Measurements from ENCODE around the gene EFHD1.

The EFHD1 gene

DNA sequence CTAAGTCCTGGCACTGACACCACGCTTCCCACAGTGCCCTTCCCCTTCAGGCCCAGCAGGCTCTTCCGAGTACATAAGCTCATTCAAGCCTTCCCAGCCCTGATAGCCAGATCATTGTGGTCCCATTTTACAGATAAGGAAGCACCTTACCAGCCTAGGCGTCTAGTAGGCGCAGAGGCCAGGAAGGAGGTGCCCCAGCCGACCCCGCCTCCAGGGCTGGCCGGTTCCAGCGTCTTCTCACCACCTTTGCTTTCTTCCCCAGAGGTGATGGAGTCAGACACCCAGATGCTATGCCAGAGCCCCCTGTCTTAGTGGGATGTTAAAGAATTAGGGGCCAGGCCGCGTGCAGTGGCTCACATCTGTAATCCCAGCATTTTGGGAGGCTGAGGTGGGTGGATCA, 28.9 kb upstream of the EFHD1 start:
- H3K27ac Mint-ChIP-seq = no peak overlapping the region
- peaks cover 28% of the 10 kb centered on the region for H3K27me3 Mint-ChIP-seq
- intact Hi-C loops (cut with micrococcal nuclease) = loop anchor here (10.0 kb wide), 1 partner anchor 140 kb away; no protein-coding TSS in a partner anchor
- H3K4me3 Mint-ChIP-seq = no peak overlapping the region
- no peaks in the 10 kb centered on the region for H3K36me3 Mint-ChIP-seq (ENCODE audit: low read depth)
- no peaks in the 10 kb centered on the region for H3K9me3 Mint-ChIP-seq
- H3K4me1 Mint-ChIP-seq (ENCODE audit: low read depth) = peaks cover 29% of the 10 kb centered on the region

DNA sequence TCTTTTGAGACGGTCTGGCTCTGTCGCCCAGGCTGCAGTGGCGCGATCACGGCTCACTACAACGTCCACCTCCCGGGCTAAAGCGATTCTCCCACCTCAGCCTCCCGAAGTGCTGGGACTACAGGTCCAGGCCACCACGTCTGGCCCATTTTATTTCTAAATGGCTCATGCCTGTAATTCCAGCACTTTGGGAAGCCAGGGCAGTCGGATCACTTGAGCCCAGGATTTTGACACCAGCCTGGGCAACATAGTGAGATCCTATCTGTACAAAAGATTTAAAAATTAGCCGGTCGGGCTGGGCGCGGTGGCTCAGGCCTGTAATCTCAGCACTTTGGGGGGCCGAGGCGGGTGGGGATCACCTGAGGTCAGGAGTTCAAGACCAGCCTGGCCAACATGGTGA, 26.4 kb upstream of the EFHD1 start:
- Mint-ChIP-seq H3K27ac (no peak overlapping the region), H3K36me3 (ENCODE audit: low read depth) (no peaks in the 10 kb centered on the region), H3K4me1 (ENCODE audit: low read depth) (peaks cover 29% of the 10 kb centered on the region), H3K4me3 (no peak overlapping the region), H3K27me3 (peaks cover 23% of the 10 kb centered on the region), H3K9me3 (no peaks in the 10 kb centered on the region)
- intact Hi-C loops (cut with micrococcal nuclease) = loop anchor here (2.0 to 10.0 kb wide), 2 partner anchors 62 to 138 kb away; no protein-coding TSS in a partner anchor

DNA sequence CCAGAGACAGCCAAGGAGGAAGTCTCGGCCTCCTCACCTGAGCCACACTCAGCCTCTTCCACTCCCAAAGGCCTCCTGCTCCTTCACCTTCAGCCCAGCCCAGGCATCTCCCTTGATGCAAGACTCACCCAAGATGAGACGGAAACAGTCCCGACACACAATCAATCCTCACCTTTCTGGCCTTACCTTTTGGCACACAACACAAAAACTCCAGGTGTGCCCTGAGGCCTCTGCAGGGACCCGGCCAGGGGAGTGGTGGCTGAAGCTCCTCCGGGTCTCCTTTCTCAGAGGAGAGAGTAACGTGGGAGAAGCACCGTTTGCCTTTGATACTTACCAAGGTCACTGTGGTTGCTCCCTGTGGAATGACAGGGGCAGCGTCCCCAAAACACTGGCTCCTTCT, 23.8 kb upstream of the EFHD1 start:
- H3K27ac Mint-ChIP-seq = no peak overlapping the region

DNA sequence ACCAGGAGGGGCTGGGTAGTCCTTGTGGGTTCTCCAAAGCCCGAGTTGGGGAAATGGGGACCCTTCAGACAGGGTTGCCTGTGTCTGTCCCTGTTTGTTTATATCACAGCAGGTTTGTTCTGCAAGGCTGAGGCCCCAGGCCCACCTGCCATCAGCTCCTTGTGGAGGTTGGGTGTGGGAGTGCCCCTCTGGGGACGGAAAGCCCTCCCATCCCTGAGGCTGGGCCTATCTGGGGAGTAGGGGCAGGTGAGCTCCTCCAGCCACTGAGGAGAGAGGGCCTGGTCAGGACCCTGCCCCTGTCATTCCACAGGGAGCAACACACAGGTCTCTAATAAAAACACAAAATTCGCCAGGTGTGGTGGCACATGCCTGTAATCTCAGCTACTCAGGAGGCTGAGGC, 23.3 kb upstream of the EFHD1 start:
- no peak overlapping the region for H3K4me3 Mint-ChIP-seq
- intact Hi-C loops (cut with micrococcal nuclease) = no loop called here

More for the DNA sequence above, 23.8 kb upstream of the EFHD1 start:
- intact Hi-C loops (cut with micrococcal nuclease) = loop anchor here (10.0 kb wide), 1 partner anchor 135 kb away; no protein-coding TSS in a partner anchor
- peaks cover 16% of the 10 kb centered on the region for H3K27me3 Mint-ChIP-seq
- H3K4me3 Mint-ChIP-seq = no peak overlapping the region
- no peaks in the 10 kb centered on the region for H3K9me3 Mint-ChIP-seq
- H3K4me1 Mint-ChIP-seq (ENCODE audit: low read depth) = peaks cover 14% of the 10 kb centered on the region
- no peaks in the 10 kb centered on the region for H3K36me3 Mint-ChIP-seq (ENCODE audit: low read depth)

DNA sequence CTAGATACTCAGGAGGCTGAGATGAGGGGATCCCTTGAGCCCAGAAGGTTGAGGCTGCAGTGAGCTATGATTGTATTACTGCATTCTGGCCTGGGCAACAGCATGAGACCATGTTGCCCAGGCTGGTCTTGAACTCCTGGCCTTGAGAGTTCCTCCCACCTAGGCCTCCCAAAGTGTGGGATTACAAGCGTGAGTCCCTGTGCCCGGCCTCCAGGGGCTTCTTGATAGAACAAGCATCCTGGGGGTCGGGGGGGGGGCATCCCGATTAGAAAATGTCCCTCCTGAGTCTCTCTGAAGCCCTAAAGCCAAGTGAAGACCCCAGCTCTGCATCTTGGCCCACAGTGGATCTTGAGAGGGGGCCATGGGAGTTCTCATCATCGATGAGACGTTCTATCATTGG, 22.3 kb upstream of the EFHD1 start:
- H3K27ac Mint-ChIP-seq = no peak overlapping the region
- H3K4me3 Mint-ChIP-seq = no peak overlapping the region
- H3K9me3 Mint-ChIP-seq = no peaks in the 10 kb centered on the region
- H3K27me3 Mint-ChIP-seq = peaks cover 15% of the 10 kb centered on the region
- intact Hi-C loops (cut with micrococcal nuclease) = no loop called here
- H3K36me3 Mint-ChIP-seq (ENCODE audit: low read depth) = no peaks in the 10 kb centered on the region
- H3K4me1 Mint-ChIP-seq (ENCODE audit: low read depth) = peaks cover 5% of the 10 kb centered on the region

More for the DNA sequence above, 23.3 kb upstream of the EFHD1 start:
- Mint-ChIP-seq H3K9me3 (no peaks in the 10 kb centered on the region), H3K4me1 (ENCODE audit: low read depth) (peaks cover 14% of the 10 kb centered on the region), H3K27me3 (peaks cover 13% of the 10 kb centered on the region), H3K27ac (no peak overlapping the region), H3K36me3 (ENCODE audit: low read depth) (no peaks in the 10 kb centered on the region)

DNA sequence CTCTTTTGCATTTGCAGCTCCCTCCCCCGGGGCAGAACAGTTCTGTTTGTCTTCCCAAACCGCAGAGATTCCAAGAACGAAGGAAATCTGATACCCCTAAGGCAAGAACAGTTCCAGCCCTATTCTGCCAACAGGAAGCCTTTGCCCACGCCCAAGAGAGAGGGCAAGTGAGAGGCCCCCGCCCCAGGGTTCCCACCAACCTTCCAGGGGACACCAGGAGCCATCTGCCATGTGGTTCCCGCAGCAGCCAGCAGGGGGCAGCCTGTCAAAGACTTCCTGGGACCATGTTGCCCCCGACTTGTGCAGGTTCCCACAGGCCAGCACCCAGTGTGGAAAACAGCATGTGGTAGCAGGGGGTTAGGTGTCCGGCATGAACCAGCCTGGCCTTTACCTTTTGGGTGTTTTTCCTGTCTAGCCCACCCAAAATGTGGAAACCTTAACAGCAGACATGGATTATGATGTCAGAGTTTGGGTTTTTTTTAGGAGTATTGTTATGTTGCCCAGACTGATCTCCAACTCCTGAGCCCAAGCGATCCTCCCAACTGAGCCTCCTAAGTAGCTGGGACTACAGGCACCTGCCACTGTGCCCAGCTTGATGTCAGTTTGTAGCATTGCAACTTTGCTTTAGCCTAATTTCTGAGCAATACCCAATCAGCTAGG, 21.7 kb upstream of the EFHD1 start:
- H3K4me3 Mint-ChIP-seq = no peak overlapping the region
- H3K4me1 Mint-ChIP-seq (ENCODE audit: low read depth) = no peaks in the 10 kb centered on the region
- no peaks in the 10 kb centered on the region for H3K9me3 Mint-ChIP-seq
- no peak overlapping the region for H3K27ac Mint-ChIP-seq
- H3K36me3 Mint-ChIP-seq (ENCODE audit: low read depth) = no peaks in the 10 kb centered on the region
- intact Hi-C loops (cut with micrococcal nuclease) = no loop called here
- H3K27me3 Mint-ChIP-seq = peaks cover 10% of the 10 kb centered on the region

DNA sequence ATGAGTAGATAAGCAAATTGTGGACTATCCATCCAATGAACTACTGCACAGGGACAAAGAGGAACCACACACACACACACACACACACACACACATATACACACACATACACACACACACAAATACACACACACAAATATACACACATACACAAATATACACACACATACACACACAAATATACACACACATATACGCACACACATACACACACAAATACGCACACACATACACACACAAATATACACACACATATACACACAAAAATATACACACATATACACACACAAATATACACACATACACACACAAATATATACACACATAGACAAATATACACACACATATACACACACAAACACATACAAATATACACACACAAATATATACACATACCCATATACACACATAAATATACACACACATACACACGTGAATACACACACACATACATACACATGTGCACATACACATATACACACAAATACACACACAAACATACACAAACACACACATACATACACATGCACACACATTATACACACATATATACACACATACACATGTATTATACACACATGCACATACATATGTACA, 19.8 kb upstream of the EFHD1 start:
- Mint-ChIP-seq H3K27ac (no peak overlapping the region), H3K27me3 (peaks cover 7% of the 10 kb centered on the region), H3K36me3 (ENCODE audit: low read depth) (no peaks in the 10 kb centered on the region), H3K4me3 (no peak overlapping the region), H3K4me1 (ENCODE audit: low read depth) (no peaks in the 10 kb centered on the region), H3K9me3 (no peaks in the 10 kb centered on the region)
- intact Hi-C loops (cut with micrococcal nuclease) = no loop called here

DNA sequence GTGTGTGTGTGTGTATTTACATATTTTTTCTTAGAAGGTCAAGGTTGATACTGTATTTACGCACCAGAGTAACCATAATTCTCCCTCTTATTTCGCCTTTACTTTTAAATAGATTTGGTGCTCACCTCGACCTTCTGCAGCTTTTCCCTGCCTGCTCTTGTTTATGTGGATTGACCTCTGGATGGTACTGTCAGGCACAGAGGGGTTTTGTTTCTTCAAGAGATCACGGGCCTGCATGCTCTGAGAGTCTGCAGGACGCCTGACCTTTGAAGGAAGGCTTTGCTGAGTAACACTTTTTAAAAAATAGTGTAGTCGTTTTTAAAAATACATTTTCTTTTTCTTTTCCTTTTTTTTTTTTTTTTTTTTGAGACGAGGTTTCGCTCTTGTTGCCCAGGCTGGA, 18.1 kb upstream of the EFHD1 start:
- H3K4me3 Mint-ChIP-seq = no peak overlapping the region
- no peaks in the 10 kb centered on the region for H3K36me3 Mint-ChIP-seq (ENCODE audit: low read depth)
- H3K27ac Mint-ChIP-seq = no peak overlapping the region
- intact Hi-C loops (cut with micrococcal nuclease) = no loop called here
- H3K27me3 Mint-ChIP-seq = peaks cover 7% of the 10 kb centered on the region
- H3K9me3 Mint-ChIP-seq = no peaks in the 10 kb centered on the region
- no peaks in the 10 kb centered on the region for H3K4me1 Mint-ChIP-seq (ENCODE audit: low read depth)

DNA sequence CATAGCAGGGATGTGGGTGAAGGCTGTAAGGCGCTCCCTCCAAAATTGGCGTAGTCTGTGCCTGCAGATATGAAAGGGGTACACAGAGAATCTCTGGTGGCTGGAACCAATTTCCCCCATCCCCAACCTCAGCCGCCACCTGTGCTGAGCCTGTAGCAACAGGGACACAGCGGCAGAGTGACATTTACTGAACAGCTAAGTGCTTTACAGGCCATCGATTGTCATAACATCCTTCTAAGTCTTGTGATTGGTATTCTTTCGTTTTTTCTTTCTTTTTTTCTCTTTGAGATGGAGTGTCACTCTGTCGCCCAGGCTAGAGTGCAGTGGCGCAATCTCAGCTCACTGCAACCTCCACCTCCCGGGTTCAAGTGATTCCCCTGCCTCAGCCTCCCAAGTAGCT, 12.2 kb upstream of the EFHD1 start:
- Mint-ChIP-seq H3K4me3 (no peak overlapping the region), H3K27me3 (peaks cover 17% of the 10 kb centered on the region), H3K4me1 (ENCODE audit: low read depth) (no peaks in the 10 kb centered on the region), H3K36me3 (ENCODE audit: low read depth) (no peaks in the 10 kb centered on the region), H3K27ac (no peak overlapping the region), H3K9me3 (no peaks in the 10 kb centered on the region)
- intact Hi-C loops (cut with micrococcal nuclease) = no loop called here

DNA sequence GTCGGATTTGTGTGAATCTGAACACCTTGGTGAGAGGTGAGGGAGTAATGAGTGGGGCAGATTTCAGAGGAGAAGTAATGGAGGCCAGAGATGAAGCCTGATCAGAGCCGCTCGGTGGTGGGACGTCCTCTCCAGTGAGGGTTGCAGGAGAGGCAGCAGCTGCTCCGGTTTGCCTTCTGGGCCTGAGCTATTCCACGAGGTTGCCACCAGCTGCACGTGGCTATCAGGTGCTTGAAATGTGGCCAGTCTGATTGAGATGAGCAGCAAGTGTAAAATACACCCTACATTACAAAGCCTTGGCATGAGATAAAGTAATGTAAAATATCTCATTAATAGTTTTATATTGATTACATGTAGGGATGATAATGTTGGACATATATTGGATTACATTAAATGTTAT, 10.8 kb upstream of the EFHD1 start:
- H3K27ac Mint-ChIP-seq = no peak overlapping the region

DNA sequence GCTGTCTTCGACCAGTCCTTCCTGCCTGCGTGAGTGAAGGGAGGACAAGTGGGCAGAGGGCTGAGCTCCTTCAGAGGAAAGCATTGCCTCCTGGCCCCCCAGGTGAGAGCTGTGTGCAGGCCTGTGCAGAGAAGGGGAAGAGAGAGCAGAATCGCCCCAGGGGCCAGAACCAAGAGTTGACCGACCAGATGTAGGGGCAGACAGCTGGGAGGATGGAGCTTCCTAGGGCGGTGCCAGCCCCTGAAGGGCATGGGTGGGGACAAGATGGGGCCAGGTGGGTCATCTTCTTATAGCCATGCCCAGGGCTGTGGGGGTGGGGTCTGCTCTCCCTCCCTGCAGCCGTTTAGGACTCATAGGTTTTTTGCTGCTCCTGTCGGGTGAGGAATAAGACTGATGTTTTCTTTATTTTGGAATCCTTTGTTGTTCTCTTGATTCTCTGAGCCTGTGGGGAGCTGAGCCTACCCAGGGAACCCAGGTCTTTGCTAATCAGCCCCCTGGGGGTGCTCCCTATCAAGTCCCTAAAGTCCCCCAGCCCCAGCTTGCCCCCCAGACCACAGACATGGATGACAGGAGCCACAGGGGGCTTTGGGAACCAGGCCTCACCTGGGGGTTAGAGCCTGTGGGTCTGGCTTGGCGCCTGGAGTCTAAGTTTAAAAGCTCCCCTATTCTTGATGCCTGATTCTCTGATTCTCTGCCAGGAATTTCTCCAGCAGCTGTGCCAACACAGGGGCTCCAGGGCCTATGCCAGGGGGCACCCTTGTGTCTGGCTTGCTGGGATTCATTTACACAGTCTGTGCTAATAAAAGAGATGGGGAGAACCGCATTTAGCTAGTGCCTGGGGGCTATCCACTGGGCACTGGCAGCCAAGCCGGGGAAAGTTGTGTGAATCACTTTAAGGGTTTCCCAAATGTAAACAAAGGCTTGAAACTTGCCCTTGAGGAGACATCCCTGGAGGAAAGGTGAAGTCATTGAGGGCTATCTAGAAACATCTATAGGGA, 9.3 kb upstream of the EFHD1 start:
- Mint-ChIP-seq H3K4me3 (no peak overlapping the region), H3K36me3 (ENCODE audit: low read depth) (no peaks in the 10 kb centered on the region), H3K9me3 (no peaks in the 10 kb centered on the region), H3K4me1 (ENCODE audit: low read depth) (no peaks in the 10 kb centered on the region), H3K27ac (no peak overlapping the region), H3K27me3 (peaks cover 32% of the 10 kb centered on the region)
- intact Hi-C loops (cut with micrococcal nuclease) = no loop called here

More for the DNA sequence above, 10.8 kb upstream of the EFHD1 start:
- Mint-ChIP-seq H3K9me3 (no peaks in the 10 kb centered on the region), H3K27me3 (peaks cover 22% of the 10 kb centered on the region), H3K4me3 (no peak overlapping the region), H3K36me3 (ENCODE audit: low read depth) (no peaks in the 10 kb centered on the region), H3K4me1 (ENCODE audit: low read depth) (no peaks in the 10 kb centered on the region)
- intact Hi-C loops (cut with micrococcal nuclease) = no loop called here

DNA sequence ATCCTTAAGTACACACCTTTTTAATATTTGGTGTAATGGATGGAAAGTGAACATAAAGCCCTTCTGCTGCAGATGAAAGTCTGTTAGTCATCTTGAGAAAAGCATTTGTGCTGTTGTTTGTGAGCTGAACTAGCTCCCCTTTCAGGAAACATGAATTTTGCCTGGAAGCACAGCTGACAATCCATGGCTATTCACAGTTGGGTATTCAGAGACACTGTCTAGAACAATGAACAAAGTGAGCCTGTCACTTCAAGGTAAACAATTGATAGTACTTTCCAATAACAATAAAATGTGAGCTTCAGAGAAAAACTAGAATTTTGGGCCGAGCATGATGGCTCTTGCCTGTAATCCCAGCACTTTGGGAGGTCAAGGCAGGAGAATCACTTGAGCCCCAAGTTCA, 6.8 kb upstream of the EFHD1 start:
- Mint-ChIP-seq H3K4me3 (no peak overlapping the region), H3K27me3 (peaks cover 51% of the 10 kb centered on the region), H3K27ac (no peak overlapping the region)

DNA sequence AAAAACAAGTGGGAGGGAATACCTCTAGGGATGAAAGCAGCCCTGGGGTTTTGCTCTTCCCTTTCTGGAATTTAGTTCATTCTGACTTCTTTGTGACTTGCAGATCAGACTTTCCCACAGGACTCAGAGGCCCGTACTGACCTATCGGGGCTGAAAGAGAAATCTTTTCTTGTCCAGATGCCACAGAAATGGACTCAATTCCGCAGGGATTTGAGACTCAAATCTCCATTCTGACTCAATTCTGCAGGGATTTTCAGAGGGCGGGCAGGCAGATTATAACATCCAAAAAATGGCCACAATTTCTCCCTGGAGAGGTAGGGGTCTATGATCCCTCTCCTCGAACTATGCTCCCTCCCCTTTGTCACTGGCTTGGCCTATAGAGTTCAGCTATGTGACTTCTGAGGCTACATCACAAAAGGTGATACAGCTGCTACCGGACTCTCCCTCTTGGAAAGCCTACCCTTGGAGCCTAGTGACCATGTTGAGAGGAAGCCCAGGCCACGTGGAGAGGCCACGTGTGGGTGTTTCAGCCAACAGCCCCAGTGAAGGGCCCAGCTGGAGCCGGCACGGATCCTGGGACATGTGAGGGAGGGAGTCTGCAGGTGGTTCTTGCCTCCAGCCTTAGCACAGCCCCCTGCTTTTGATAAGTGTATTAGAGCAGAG, 4.8 kb upstream of the EFHD1 start:
- Mint-ChIP-seq H3K4me3 (no peak overlapping the region), H3K9me3 (no peaks in the 10 kb centered on the region), H3K4me1 (ENCODE audit: low read depth) (peaks cover 9% of the 10 kb centered on the region), H3K36me3 (ENCODE audit: low read depth) (no peaks in the 10 kb centered on the region), H3K27me3 (peaks cover 63% of the 10 kb centered on the region), H3K27ac (no peak overlapping the region)
- intact Hi-C loops (cut with micrococcal nuclease) = no loop called here

More for the DNA sequence above, 6.8 kb upstream of the EFHD1 start:
- H3K9me3 Mint-ChIP-seq = no peaks in the 10 kb centered on the region
- H3K36me3 Mint-ChIP-seq (ENCODE audit: low read depth) = no peaks in the 10 kb centered on the region
- H3K4me1 Mint-ChIP-seq (ENCODE audit: low read depth) = no peaks in the 10 kb centered on the region
- intact Hi-C loops (cut with micrococcal nuclease) = no loop called here

Data from dendritic cell treated with granulocyte-macrophage colony-stimulating factor and Interleukin-4, amounts not matched to agents 40 ng/mL and 50 ng/mL, for 4 days (primary cell).